H7 (cell line): Measurements from ENCODE around the gene SEH1L. TPM values are rescaled to one million over a fixed set of nuclear protein-coding genes. Genes with fewer than 3 reads are reported as not detected.

Experiments used
- DNase-seq: peaks from one replicate; pipeline ENCODE4 v3.0.0; 2012
- H3K27me3 ChIP-seq: 2 replicates; pipeline ENCODE4 v1.6.0; 2011; ENCODE audit warnings: mild to moderate bottlenecking, low read length; ENCODE audit not compliant: control insufficient read depth, insufficient read depth
- H3K36me3 ChIP-seq: replicated peaks from 2 replicates; pipeline ENCODE4 v1.5.1; 2011; ENCODE audit warnings: low read length; ENCODE audit not compliant: control insufficient read depth, insufficient read depth
- H3K4me3 ChIP-seq: 2 replicates; pipeline ENCODE4 v1.5.1; 2011; ENCODE audit warnings: low read depth, mild to moderate bottlenecking, control low read depth, low read length, moderate library complexity; ENCODE audit not compliant: insufficient read depth
- total RNA-seq: library from RNA; depleted of rRNA; stranded (reverse); fragments of >200 nt; shearing (Covaris generic); gene quantifications from 2 replicates; pipeline ENCODE4 v1.2.3, GENCODE V29; 2014; rRNA removed

SEH1L gene
- total RNA-seq, 1 experiment from 2014 or later, result 40.5 TPM

DNA sequence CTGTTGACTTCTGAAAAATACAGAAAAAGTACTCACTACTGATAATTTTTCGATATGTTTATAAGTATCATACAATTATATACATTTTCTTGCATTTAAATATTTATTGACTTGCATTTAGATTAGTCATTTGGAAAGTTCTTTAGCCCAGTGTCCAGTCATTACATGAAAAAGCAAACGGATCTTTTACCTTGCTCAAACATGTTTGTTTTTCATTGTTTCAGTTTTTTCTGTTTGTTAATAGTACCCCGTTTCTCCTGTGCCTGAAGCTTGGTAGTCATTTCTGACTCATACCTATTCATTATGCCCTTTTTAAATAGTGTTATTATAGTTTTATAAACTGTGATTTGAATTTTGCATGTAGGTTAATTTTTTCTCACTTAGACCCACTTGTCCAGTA lies 71.5 kb downstream of the SEH1L start:
- DNase-seq, result no peak
- Histone ChIP-seq H3K4me3 (no peak overlapping the region), H3K27me3 (no peaks in the 10 kb centered on the region), H3K36me3 (peaks cover 12% of the 10 kb centered on the region)

DNA sequence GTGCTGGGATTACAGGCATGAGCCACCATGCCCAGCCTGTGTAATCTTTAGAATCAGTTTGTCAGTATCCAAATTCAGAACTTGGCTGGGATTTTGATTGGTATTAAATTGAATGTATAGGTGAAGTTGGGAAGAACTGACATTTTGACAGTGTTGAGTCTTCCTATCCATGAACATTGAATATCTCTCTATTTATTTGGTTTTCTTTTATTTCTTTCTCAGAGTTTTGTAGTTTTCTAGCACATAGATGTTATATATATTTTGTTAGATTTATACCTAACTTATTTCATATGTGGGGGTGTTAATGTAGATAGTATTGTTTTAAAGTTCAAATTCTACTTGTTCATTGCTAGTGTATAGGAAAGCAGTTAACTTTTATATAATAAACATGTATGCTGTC lies 74.8 kb downstream of the SEH1L start:
- Histone ChIP-seq H3K4me3 (no peak overlapping the region), H3K36me3 (peaks cover 3% of the 10 kb centered on the region; the same call in 1 of the 2 replicates), H3K27me3 (no peaks in the 10 kb centered on the region)
- no peak for DNase-seq

DNA sequence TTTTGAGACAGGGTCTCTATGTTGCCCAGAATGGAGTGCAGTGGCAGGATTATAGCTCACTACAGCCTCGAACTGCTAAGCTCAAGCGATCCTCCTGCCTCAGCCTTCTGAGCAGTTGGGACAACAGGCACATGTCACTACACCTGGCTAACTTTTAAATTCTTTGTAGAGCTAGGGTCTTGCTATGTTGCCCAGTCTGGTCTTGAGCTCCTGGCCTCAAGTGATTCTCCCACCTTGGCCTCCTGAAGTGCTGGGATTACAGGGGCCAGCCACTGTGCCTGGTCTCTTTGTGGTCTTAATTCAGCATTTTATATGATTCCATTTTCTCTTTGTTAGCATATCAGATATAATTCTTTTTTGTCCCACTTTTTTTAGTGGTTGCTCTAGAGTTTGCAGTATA lies 77.4 kb downstream of the SEH1L start:
- peaks cover 1% of the 10 kb centered on the region for H3K36me3 ChIP-seq
- DNase-seq, result no peak
- no peaks in the 10 kb centered on the region for H3K27me3 ChIP-seq
- H3K4me3 ChIP-seq, result no peak overlapping the region

DNA sequence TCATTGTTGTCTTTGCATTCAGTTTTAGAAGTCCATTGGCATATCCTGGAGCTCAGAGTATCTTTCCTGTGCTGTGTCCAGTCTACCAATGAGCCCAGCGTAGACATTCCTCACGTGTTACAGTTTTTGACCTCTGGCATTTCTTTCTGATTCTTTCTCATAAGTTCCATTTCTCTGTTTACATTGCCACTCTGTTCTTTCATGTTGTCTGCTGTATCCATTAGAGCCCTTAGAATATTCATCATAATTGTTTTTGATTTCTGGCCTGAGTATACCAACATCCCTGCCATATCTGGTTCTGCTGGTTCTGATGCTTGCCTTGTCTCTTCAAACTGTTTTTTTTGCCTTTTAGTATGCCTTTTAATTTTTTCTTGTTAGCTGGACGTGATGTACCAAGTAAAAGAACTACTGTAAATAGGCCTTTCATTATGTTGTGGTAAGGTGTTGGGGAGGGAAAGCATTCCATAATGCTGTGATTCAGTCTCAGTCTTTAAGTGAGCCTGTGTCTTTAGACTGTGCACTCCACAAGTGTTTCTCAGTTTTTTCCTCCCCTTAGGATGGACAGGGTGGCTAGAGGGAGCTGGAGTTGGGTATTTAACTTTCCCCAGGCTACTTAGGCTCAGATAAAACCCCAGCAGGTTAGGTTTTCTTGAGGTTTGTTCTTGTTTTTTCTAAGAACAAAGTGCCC lies 78.9 kb downstream of the SEH1L start:
- Histone ChIP-seq H3K27me3 (no peaks in the 10 kb centered on the region), H3K4me3 (no peak overlapping the region), H3K36me3 (peaks cover 4% of the 10 kb centered on the region)
- DNase-seq, result no peak

DNA sequence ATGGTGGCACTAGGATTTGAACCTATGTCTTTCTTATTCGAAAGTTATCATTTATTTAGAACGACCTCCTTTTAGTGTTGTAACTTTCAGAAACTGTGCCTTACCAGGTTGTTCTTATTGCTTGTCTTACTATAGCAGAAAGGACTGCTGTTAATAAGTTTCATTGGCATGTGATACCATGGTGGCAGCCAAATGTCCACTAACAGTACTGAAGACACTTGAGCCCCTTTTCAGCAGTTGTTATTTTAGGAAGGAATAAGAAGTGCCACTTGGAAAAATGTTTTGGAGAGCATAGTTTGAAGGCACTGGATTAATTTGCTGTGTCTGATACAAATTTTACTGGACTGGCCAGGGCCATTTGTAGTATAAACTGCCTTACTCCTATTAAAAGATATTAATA lies 81.1 kb downstream of the SEH1L start:
- Histone ChIP-seq H3K4me3 (no peak overlapping the region), H3K36me3 (peaks cover 6% of the 10 kb centered on the region), H3K27me3 (no peaks in the 10 kb centered on the region)
- no peak for DNase-seq

DNA sequence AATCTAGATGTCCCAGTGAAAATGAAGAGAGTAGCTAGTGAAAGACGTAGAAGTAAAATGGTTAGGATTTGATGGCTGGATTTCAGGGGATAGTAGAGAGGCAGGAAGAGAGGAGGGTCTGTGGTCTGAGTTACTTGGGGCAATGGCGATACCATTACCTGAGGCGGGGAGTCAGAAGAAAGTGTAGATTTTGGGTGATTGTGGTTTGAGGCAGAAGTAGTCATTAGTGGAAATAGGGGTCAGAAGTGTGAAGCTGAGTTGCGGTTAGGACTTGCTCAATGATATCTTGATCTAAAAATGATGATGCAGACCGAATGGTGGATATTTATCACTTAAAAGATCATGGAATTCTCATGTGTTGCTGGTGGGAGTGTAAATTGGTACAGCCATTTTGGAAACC lies 84.4 kb downstream of the SEH1L start:
- Histone ChIP-seq H3K27me3 (no peaks in the 10 kb centered on the region), H3K36me3 (peaks cover 6% of the 10 kb centered on the region), H3K4me3 (no peak overlapping the region)
- no peak for DNase-seq

DNA sequence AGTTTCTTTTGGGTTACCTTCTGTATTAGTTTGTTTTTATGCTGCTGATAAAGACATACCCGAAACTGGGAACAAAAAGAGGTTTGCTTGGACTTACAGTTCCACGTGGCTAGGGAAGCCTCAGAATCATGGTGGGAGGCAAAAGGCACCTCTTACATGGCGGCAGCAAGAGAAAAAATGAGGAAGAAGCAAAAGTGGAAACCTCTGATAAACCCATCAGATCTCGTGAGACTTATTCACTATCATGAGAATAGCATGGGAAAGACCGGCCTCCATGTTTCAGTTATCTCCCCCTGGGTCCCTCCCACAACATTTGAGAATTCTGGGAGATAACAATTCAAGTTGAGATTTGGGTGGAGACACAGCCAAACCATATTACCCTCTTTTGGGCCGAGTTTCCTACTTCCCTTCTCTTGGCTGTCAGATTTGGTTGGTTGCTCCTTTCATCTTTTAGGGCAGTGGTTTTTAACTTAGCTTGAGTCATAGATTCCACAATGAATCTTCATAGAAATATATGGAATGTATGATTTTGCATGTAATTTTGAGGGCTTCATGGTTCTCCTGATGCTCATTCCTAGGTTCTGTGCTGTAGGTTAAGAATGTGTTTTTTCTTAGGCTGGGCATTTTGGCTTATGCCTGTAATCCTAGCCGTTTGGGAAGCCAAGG lies 87.6 kb downstream of the SEH1L start:
- no peak for DNase-seq
- Histone ChIP-seq H3K27me3 (no peaks in the 10 kb centered on the region), H3K36me3 (peaks cover 5% of the 10 kb centered on the region), H3K4me3 (no peak overlapping the region)

DNA sequence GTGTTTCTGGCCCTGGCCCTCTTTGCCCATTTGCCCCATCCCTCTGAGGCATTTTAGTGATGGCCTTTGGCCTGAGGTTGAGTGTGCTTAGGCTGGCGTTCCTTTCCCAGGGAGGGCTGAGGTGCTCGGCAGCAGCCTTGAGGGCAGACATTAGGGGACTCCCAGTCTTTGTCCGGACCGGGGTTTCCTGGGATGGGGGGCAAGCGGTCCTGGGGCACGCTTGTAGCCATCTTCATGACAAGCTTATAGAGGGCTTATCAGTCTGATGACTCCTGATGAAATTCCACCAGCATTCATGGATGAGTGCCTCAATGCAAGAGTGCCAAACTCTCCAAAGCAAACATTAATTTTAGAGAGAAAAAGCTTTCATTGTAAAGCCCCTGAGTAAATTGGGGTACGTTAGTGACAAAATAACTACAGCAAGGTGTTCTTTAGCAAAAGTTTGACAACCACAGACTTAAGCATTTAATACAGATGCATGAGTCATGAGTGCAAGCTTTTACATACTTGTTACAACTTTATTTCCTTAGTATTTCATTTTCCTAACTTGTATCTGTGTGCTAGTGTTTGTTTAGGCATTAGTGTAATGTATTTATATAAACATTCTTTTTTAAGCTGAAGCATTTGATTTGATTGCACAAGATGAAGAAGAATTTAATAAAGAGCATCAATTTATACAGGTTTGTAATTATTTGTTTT lies 89.0 kb downstream of the SEH1L start:
- H3K36me3 ChIP-seq, result peaks cover 2% of the 10 kb centered on the region
- DNase-seq, result no peak
- no peaks in the 10 kb centered on the region for H3K27me3 ChIP-seq
- no peak overlapping the region for H3K4me3 ChIP-seq

Other genes starting within 250 kb of the SEH1L start
- gene CEP76, start 245.3 kb upstream of the SEH1L start, total RNA-seq, result 17.2 and 20.5 TPM in 2 replicates
- gene PSMG2, start 245.0 kb upstream of the SEH1L start, total RNA-seq, result 91.7 and 113 TPM in 2 replicates
- gene PTPN2, start 63.8 kb upstream of the SEH1L start, total RNA-seq, result 46.9 and 57.9 TPM in 2 replicates
- gene CEP192, start 43.4 kb downstream of the SEH1L start, total RNA-seq, result 26.8 and 27.7 TPM in 2 replicates